IMR-90 (cell line): Measurements from ENCODE around the gene PLEKHA8. TPM values are rescaled to one million over a fixed set of nuclear protein-coding genes. Genes with fewer than 3 reads are reported as not detected.

Experiments used
- ATAC-seq: fragments of 200-7000 bp; cut with Tn5 transposase; 2 replicates; pipeline ENCODE4 v1.9.1; 2020; ENCODE audit warnings: low read depth, mild to moderate bottlenecking, moderate library complexity
- BruUV-seq: library from RNA; stranded (reverse); fragments of 400-500 nt; replicated peaks from 2 replicates; lab custom pipeline; 2021; lab: Mats Ljungman, UMichigan
- CTCF ChIA-PET: fragments of 300-600 bp; formaldehyde crosslinking; extraction: SDS; loops from one replicate; lab custom pipeline; 2021; ENCODE audit warnings: antibody characterized with exemption; lab: Yijun Ruan, JAX
- POLR2A ChIA-PET: fragments of 300-600 bp; sonication (Branson Sonifier 250); formaldehyde crosslinking; loops from one replicate; lab custom pipeline; 2022; ENCODE audit warnings: antibody characterized with exemption; ENCODE audit not compliant: unreplicated experiment; lab: Charles Lee
- DNase-seq: peaks from one replicate; pipeline ENCODE4 v3.0.0; 2013
- H2AFZ ChIP-seq: replicated peaks from 2 replicates; pipeline ENCODE3; 2013; ENCODE audit warnings: low read length, mild to moderate bottlenecking; ENCODE audit not compliant: poor library complexity
- H2AK5ac ChIP-seq: 2 replicates; pipeline ENCODE4 v1.6.1; 2013; ENCODE audit warnings: low read depth, low read length, inconsistent platforms
- H2AK9ac ChIP-seq: replicated peaks from 2 replicates; pipeline ENCODE3; 2013; ENCODE audit warnings: mild to moderate bottlenecking, low read depth, low read length, moderate library complexity; ENCODE audit not compliant: poor library complexity
- H2BK120ac ChIP-seq: 2 replicates; pipeline ENCODE4 v1.6.1; 2013; ENCODE audit warnings: low read depth, low read length, inconsistent platforms
- H2BK15ac ChIP-seq: 3 replicates; pipeline ENCODE4 v1.6.1; 2013; ENCODE audit warnings: low read depth, low read length, inconsistent platforms
- H2BK20ac ChIP-seq: 2 replicates; pipeline ENCODE4 v1.6.1; 2013; ENCODE audit warnings: low read depth, mild to moderate bottlenecking, inconsistent platforms, low read length, moderate library complexity
- H2BK5ac ChIP-seq: 2 replicates; pipeline ENCODE4 v1.6.1; 2013; ENCODE audit warnings: mild to moderate bottlenecking, low read depth, low read length, inconsistent platforms; ENCODE audit not compliant: poor library complexity, severe bottlenecking
- H3K14ac ChIP-seq: replicated peaks from 2 replicates; pipeline ENCODE4 v1.6.1; 2013; ENCODE audit warnings: low read depth, low read length, inconsistent platforms
- H3K18ac ChIP-seq: 2 replicates; pipeline ENCODE4 v1.6.1; 2013; ENCODE audit warnings: low read depth, low read length, control low read depth
- H3K23ac ChIP-seq: 2 replicates; pipeline ENCODE4 v1.6.1; 2013; ENCODE audit warnings: low read depth, low read length, inconsistent platforms
- H3K27ac ChIP-seq: 2 replicates; pipeline ENCODE4 v1.5.1; 2013; ENCODE audit warnings: mild to moderate bottlenecking, control low read depth, low read length; ENCODE audit not compliant: insufficient read depth
- H3K27me3 ChIP-seq: 2 replicates; pipeline ENCODE4 v1.6.1; 2013; ENCODE audit warnings: low read length; ENCODE audit not compliant: control insufficient read depth, insufficient read depth
- H3K36me3 ChIP-seq: 2 replicates; pipeline ENCODE4 v1.6.1; 2013; ENCODE audit warnings: low read length, mixed read lengths; ENCODE audit not compliant: control insufficient read depth, insufficient read depth
- H3K4ac ChIP-seq: 2 replicates; pipeline ENCODE4 v1.6.1; 2013; ENCODE audit warnings: low read depth, low read length, inconsistent platforms
- H3K4me1 ChIP-seq: 2 replicates; pipeline ENCODE4 v1.6.1; 2013; ENCODE audit warnings: low read length, mixed read lengths; ENCODE audit not compliant: control insufficient read depth, insufficient read depth
- H3K4me2 ChIP-seq: 2 replicates; pipeline ENCODE4 v1.6.1; 2013; ENCODE audit warnings: low read depth, mild to moderate bottlenecking, control low read depth, low read length, moderate library complexity
- H3K4me3 ChIP-seq: 2 replicates; pipeline ENCODE4 v1.5.1; 2013; ENCODE audit warnings: low read depth, mild to moderate bottlenecking, control low read depth, low read length, moderate library complexity; ENCODE audit not compliant: insufficient read depth
- H3K56ac ChIP-seq: 2 replicates; pipeline ENCODE4 v1.6.1; 2013; ENCODE audit warnings: low read length, inconsistent platforms; ENCODE audit not compliant: insufficient read depth; ENCODE audit errors: extremely low read depth
- H3K79me1 ChIP-seq, 2 experiments: 2 replicates each; pipeline ENCODE4 v1.6.1; 2013; ENCODE audit warnings: low read length in 2 of 2, inconsistent platforms in 1 of 2, low read depth in 1 of 2
- H3K9ac ChIP-seq: 2 replicates; pipeline ENCODE4 v1.6.1; 2013; ENCODE audit warnings: low read depth, low read length, control low read depth
- H3K9me1 ChIP-seq: 2 replicates; pipeline ENCODE4 v1.6.1; 2013; ENCODE audit warnings: low read length, inconsistent platforms; ENCODE audit not compliant: insufficient read depth
- H3K9me3 ChIP-seq: 2 replicates; pipeline ENCODE4 v1.6.1; 2013; ENCODE audit warnings: low read length; ENCODE audit not compliant: control insufficient read depth, insufficient read depth
- H4K20me1 ChIP-seq: 2 replicates; pipeline ENCODE4 v1.6.1; 2013; ENCODE audit warnings: low read length, inconsistent platforms; ENCODE audit not compliant: insufficient read depth
- H4K5ac ChIP-seq: 2 replicates; pipeline ENCODE4 v1.6.1; 2013; ENCODE audit warnings: mild to moderate bottlenecking, low read depth, low read length, control low read depth
- H4K8ac ChIP-seq, 2 experiments: 2 replicates each; pipeline ENCODE4 v1.6.1; 2013; ENCODE audit warnings: low read depth in 2 of 2, low read length in 2 of 2, control low read depth in 1 of 2, inconsistent platforms in 1 of 2
- H4K91ac ChIP-seq: 2 replicates; pipeline ENCODE4 v1.6.1; 2013; ENCODE audit warnings: low read depth, low read length, inconsistent platforms; ENCODE audit not compliant: insufficient read depth
- BHLHE40 ChIP-seq: fragments of 150-350 bp; IDR thresholded peaks from 2 replicates; pipeline ENCODE4 v1.6.1; 2016; ENCODE audit warnings: mild to moderate bottlenecking, low read depth, low read length
- CEBPB ChIP-seq: IDR thresholded peaks from 2 replicates; pipeline ENCODE4 v1.6.1; 2012; ENCODE audit warnings: low read depth, low read length, improper control_type of control experiment
- CHD1 ChIP-seq: IDR thresholded peaks from 2 replicates; pipeline ENCODE4 v1.6.1; 2012; ENCODE audit warnings: low read depth, low read length, improper control_type of control experiment
- FOS ChIP-seq: fragments of 150-350 bp; IDR thresholded peaks from 2 replicates; pipeline ENCODE4 v1.6.1; 2016; ENCODE audit warnings: low read depth, low read length
- MAFK ChIP-seq: IDR thresholded peaks from 2 replicates; pipeline ENCODE4 v1.6.1; 2012; ENCODE audit warnings: low read depth, low read length, improper control_type of control experiment
- MAZ ChIP-seq: IDR thresholded peaks from 2 replicates; pipeline ENCODE4 v1.6.1; 2012; ENCODE audit warnings: low read depth, mild to moderate bottlenecking, low read length, improper control_type of control experiment, moderate library complexity, borderline replicate concordance
- MXI1 ChIP-seq: IDR thresholded peaks from 2 replicates; pipeline ENCODE4 v1.6.1; 2012; ENCODE audit warnings: low read depth, mild to moderate bottlenecking, low read length, moderate library complexity, borderline replicate concordance
- NFE2L2 ChIP-seq: fragments of 150-350 bp; IDR thresholded peaks from 2 replicates; pipeline ENCODE4 v1.6.1; 2016; ENCODE audit warnings: low read depth, mild to moderate bottlenecking, low read length
- POLR2A ChIP-seq: IDR thresholded peaks from 2 replicates; pipeline ENCODE4 v1.6.1; 2012; ENCODE audit warnings: mild to moderate bottlenecking, low read depth, low read length
- RAD21 ChIP-seq: IDR thresholded peaks from 2 replicates; pipeline ENCODE4 v1.6.1; 2012; ENCODE audit warnings: low read length, improper control_type of control experiment
- RCOR1 ChIP-seq: IDR thresholded peaks from 2 replicates; pipeline ENCODE4 v1.6.1; 2012; ENCODE audit warnings: mild to moderate bottlenecking, low read length, improper control_type of control experiment; ENCODE audit not compliant: insufficient replicate concordance
- RFX5 ChIP-seq: IDR thresholded peaks from 2 replicates; pipeline ENCODE4 v1.8.0; 2012; ENCODE audit warnings: low read depth, mild to moderate bottlenecking, low read length, moderate library complexity
- SMC3 ChIP-seq: fragments of 150-350 bp; IDR thresholded peaks from 2 replicates; pipeline ENCODE4 v1.6.1; 2016; ENCODE audit warnings: low read depth, mild to moderate bottlenecking, antibody characterized with exemption, low read length, moderate library complexity
- WGBS, 2 experiments: methylation state at CpG; one replicate each; pipeline versions ENCODE4 v1.1.5 to v1.1.7; 2013; ENCODE audit warnings: missing lambda C conversion rate in 2 of 2; ENCODE audit not compliant: insufficient read length in 1 of 2; ENCODE audit errors: extremely low coverage in 2 of 2; 5-methylcytosine and 5-hydroxymethylcytosine counted together
- dilution Hi-C: fragments of 300-500 bp; cut with HindIII; formaldehyde crosslinking; loops from one replicate; pipeline ENCODE4 v1.14.3; 2018; ENCODE audit warnings: low sequenced_read_pairs; ENCODE audit not compliant: unreplicated experiment
- in situ Hi-C: fragments of 300-500 bp; cut with MboI; formaldehyde crosslinking; loops from 3 replicates; pipeline ENCODE4 v1.14.3; 2019; ENCODE audit warnings: low sequenced_read_pairs, inconsistent platforms, mixed read lengths
- intact Hi-C: fragments of 100-400 bp; cut with micrococcal nuclease; formaldehyde crosslinking; loops from 2 replicates; pipeline ENCODE4 v1.10.0; 2022
- polyA plus RNA-seq, 3 experiments: library from polyadenylated mRNA; depleted of rRNA; stranded (reverse); fragments of >200 nt; gene quantifications; 2 replicates each; pipeline ENCODE4 v1.2.3, GENCODE V29; 2012; ENCODE audit warnings: low replicate concordance in 1 of 3
- total RNA-seq: library from RNA; depleted of rRNA; stranded (reverse); fragments of >200 nt; gene quantifications from 2 replicates; pipeline ENCODE4 v1.2.3, GENCODE V29; 2012
- TF ChIP-seq, protein P1 (sequence below): fragments of 150-350 bp; IDR thresholded peaks from 2 replicates; pipeline ENCODE4 v1.6.1; 2016; ENCODE audit warnings: low read depth, mild to moderate bottlenecking, low read length, moderate library complexity, borderline replicate concordance
- TF ChIP-seq, protein P2 (sequence below): conservative IDR thresholded peaks from 2 replicates; pipeline ENCODE4 v1.5.1; 2012; ENCODE audit warnings: mild to moderate bottlenecking, low read depth, low read length, improper control_type of control experiment
- TF ChIP-seq, protein P3 (sequence below): fragments of 150-350 bp; IDR thresholded peaks from 2 replicates; pipeline ENCODE4 v1.6.1; 2017; ENCODE audit warnings: mild to moderate bottlenecking, antibody characterized with exemption, low read length, low read depth

Gene PLEKHA8
- total and polyA plus RNA-seq, 2 of the 4 experiments (the other 2 are of a cell fraction) = 3.6 to 9.7 TPM

DNA sequence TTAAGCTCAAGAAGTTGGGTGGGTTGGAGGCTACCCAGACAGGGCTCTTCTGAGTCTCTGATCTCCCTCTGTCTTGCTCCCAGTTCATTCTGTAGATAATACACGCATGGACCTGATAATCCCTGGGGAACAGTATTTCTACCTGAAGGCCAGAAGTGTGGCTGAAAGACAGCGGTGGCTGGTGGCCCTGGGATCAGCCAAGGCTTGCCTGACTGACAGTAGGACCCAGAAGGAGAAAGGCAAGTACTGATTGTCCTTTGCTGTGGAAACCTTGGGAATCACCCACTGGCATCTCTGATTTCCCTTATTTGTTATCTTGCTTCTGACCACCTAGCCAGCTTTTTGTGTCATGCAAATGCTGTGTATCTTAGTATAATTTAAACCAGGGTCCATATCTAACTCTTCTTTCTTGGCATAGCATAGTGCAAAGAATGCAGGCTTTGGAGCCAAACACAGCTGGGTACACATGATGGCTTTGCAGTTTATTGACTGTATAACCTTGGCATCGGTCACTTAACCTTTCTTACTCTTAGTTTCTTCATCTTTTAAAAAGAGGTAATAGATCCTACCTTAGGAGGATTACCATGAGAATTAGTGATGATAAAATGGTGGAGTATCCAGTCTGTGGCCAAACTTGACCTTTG, 18.0 kb downstream of the PLEKHA8 start:
- Histone ChIP-seq H2BK20ac (no peak overlapping the region), H2BK15ac (no peak overlapping the region), H3K9me3 (no peaks in the 10 kb centered on the region; the same call in 1 of the 2 replicates), H3K4me2 (no peak overlapping the region), H4K8ac (no peak overlapping the region), H3K14ac (no peak overlapping the region), H2BK120ac (no peak overlapping the region), H3K79me1 (peaks cover 18 to 25% of the 10 kb centered on the region in 2 experiments), H2AK9ac (no peak overlapping the region), H4K91ac (no peak overlapping the region), H3K56ac (no peak overlapping the region), H3K27me3 (no peaks in the 10 kb centered on the region), H3K27ac (no peak overlapping the region), H2AFZ (no peak overlapping the region), H3K9ac (no peak overlapping the region), H3K9me1 (no peaks in the 10 kb centered on the region), H3K4ac (no peak overlapping the region), H3K18ac (no peak overlapping the region), H4K20me1 (no peaks in the 10 kb centered on the region; the same call in 1 of the 2 replicates), H3K4me3 (no peak overlapping the region), H4K5ac (no peak overlapping the region), H2BK5ac (no peak overlapping the region), H2AK5ac (no peak overlapping the region), H3K23ac (no peak overlapping the region), H3K4me1 (peaks cover 3% of the 10 kb centered on the region; the same call in 1 of the 2 replicates), H3K36me3 (peaks cover 21% of the 10 kb centered on the region)
- in situ Hi-C loops (no loop called here), intact Hi-C loops (no loop called here), dilution Hi-C loops (no loop called here)
- POLR2A ChIA-PET = no interaction called here
- WGBS, 2 experiments = no CpG with 5 or more reads among the region's 3 CpGs
- TF ChIP-seq MXI1 = no peak
- no peak for TF ChIP-seq RCOR1
- no peak for TF ChIP-seq POLR2A
- no peak for TF ChIP-seq MAFK
- TF ChIP-seq MAZ = no peak
- TF ChIP-seq BHLHE40 = no peak
- TF ChIP-seq RFX5 = no peak
- no peak for TF ChIP-seq SMC3
- no peak for TF ChIP-seq CHD1
- TF ChIP-seq, protein P1, sequence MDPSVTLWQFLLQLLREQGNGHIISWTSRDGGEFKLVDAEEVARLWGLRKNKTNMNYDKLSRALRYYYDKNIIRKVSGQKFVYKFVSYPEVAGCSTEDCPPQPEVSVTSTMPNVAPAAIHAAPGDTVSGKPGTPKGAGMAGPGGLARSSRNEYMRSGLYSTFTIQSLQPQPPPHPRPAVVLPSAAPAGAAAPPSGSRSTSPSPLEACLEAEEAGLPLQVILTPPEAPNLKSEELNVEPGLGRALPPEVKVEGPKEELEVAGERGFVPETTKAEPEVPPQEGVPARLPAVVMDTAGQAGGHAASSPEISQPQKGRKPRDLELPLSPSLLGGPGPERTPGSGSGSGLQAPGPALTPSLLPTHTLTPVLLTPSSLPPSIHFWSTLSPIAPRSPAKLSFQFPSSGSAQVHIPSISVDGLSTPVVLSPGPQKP = no peak
- TF ChIP-seq FOS = no peak
- TF ChIP-seq, protein P2, sequence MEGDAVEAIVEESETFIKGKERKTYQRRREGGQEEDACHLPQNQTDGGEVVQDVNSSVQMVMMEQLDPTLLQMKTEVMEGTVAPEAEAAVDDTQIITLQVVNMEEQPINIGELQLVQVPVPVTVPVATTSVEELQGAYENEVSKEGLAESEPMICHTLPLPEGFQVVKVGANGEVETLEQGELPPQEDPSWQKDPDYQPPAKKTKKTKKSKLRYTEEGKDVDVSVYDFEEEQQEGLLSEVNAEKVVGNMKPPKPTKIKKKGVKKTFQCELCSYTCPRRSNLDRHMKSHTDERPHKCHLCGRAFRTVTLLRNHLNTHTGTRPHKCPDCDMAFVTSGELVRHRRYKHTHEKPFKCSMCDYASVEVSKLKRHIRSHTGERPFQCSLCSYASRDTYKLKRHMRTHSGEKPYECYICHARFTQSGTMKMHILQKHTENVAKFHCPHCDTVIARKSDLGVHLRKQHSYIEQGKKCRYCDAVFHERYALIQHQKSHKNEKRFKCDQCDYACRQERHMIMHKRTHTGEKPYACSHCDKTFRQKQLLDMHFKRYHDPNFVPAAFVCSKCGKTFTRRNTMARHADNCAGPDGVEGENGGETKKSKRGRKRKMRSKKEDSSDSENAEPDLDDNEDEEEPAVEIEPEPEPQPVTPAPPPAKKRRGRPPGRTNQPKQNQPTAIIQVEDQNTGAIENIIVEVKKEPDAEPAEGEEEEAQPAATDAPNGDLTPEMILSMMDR = no peak
- no peak for TF ChIP-seq NFE2L2
- no peak for TF ChIP-seq CEBPB
- no peak for TF ChIP-seq RAD21
- TF ChIP-seq, protein P3, sequence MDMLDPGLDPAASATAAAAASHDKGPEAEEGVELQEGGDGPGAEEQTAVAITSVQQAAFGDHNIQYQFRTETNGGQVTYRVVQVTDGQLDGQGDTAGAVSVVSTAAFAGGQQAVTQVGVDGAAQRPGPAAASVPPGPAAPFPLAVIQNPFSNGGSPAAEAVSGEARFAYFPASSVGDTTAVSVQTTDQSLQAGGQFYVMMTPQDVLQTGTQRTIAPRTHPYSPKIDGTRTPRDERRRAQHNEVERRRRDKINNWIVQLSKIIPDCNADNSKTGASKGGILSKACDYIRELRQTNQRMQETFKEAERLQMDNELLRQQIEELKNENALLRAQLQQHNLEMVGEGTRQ = no peak
- BruUV-seq = no TSS peak
- ATAC-seq (no peak), DNase-seq (no peak)
- CTCF ChIA-PET = interaction anchor here (1.4 kb wide), 1 partner anchor 15 kb away, joined by 3 read pairs; no protein-coding TSS in a partner anchor
